ENCODE results near the gene SPANXN1.
"Not testable (repeated sequence)": the region's sequence is repeated elsewhere in the genome, so short reads cannot be mapped to it uniquely, and the experiment has no call there.

Gene SPANXN1

GRCh38 chrX:145247203-145247602, at the start of gene SPANXN1:
SPANXN1 (plus strand) TSS chrX:145247503; CDS start chrX:145247587, 84 bp downstream.
- not testable (repeated sequence) for DNase-seq

DNA sequence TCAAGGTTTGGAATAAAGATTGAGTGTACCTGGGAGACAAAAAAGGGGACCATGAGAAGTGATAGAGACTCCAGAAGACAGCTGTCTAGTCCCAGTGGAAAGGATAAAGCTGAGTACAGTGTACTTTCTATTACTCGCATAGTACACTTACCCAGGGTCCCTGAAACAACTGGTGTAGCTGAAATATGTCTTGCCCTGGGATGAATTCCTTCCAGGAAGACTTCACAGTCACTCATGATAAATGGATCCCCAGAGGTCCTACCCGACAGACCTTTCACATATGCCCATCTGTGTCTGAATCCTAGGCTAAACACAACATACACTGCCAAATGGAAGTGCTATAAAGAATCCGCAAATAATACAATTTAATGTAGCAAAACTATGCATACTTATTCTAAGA, 48.2 kb upstream of the SPANXN1 start:
- no peak for DNase-seq

GRCh38 chrX:145213504-145213903, 33.8 kb upstream of the SPANXN1 start:
- DNase-seq: no peak

DNA sequence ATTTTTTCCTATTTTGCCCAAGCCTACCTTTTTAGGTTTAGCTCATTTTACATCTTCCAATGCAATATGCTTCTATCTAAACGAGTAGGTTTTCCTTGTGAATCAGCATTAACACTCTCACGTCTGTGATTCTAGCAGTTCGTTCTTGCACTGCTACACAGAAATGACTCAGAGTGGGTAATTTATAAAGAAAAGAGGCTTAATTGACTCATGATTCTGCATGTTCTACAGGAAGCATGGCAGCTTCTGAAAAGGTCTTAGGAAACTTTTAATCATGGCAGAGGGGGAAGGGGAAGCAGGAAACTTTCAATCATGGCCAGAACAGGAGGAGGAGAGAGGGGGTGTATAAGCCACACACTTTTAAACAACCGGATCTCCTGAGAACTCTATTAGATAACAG, 44.9 kb downstream of the SPANXN1 start:
- no peak for DNase-seq

All from activated CD4-positive, CD25-positive, alpha-beta regulatory T cell treated with anti-CD3 and anti-CD28 coated beads, Interleukin-2, amount 50 U/mL, for 72 hours (primary cell).